HG03196 (cell line): ENCODE data around the gene UBR4.

Experiments used
- ATAC-seq: cut with Tn5 transposase; IDR thresholded peaks from one replicate; pipeline ENCODE4 v1.9.1; 2021; ENCODE audit not compliant: unreplicated experiment

The UBR4 gene

DNA sequence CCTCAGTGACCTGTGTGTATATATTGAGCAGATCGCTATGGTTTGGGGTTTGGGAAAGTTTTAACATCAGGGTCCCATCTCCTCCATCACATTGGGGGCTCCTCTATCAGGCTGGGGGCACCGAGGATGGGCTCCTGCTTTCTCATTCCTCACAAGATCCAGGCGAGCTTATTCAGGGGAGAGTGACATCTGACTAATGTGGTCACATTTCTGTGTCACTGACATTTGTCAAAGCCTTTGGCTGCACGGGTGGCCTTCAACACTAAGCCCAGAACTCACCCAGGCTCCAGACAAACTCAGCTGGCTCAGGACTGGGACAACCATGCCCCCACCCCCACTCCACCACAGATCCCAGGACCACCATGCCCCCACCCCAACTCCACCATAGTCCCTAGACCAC, 150.3 kb downstream of the UBR4 start:
- no peak for ATAC-seq

DNA sequence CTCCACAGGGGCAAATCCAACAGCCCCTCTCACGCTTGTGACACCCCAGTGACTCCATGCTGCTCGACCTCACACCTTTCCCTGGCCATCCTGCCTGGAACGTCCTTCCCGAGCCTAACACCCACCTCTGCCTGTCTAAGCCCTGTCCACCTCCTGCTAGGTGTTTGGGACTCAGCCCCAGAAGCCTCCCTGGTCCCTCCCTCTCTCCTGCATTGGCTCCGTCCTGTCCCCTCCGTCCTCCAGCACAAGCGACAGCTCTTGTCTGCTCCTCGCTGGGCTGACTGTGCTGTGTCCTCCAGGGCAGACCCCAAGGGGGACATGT, 151.6 kb downstream of the UBR4 start:
- no peak for ATAC-seq

DNA sequence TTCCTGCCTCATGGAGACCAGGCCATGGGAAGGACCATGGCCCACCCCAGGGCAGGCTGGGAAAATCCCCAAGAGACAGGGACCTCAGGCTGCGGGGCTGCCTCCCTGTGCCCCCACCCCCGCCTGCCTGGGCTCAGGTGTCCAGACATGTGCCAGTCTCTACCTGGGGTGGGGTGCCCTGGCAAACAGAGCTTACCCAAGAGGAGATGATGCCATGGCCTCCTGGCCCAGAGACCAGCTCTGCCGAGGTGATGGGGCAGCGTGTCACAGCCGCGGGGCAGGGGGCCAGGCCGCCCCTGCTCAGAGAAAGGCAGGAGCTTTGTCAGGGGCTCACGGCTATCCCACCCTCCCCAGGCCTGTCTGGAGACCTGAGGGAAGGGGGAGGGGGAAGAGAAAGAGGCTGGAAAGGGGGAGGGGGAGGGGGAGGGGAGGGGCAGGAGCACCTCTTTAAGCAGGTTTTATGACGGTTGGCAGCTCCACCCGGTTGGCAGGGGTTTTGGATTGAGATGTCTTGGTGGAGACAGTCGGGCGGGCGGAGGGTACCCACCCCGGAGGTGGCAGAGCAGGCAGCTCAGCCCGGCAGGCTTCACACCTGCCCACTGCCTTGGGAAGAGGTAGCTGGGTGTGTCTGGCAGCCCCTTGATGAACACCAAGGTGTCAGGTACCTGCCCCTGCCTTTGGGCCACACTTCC, 152.1 kb downstream of the UBR4 start:
- no peak for ATAC-seq

DNA sequence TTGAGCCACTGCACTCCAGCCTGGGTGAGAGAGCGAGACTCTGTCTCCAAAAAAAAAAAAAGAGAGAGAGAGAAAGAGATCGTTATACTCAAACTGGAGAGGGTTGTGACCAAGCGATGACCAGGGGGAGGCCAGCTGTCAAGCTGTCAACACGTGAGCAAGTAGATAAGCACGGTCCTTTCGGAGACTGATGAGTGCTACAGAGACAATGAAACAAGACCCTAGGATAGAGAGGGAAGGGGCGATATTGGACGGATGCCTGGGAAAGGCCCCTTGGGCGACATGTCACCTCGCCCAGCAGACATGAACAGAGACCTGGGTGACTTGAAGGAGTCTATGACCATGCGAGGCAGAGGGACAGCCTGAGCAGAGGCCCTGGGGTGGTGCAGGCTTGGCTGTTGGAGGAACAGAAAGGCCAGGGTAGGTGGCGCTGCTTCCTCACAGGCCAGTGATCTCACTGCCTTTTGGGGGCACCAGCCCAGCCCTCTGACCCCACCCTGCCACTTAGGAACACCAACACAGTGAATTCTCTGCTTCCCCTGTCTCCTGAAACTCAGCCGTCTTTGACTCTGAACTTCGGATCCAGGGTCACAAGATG, 152.8 kb downstream of the UBR4 start:
- no peak for ATAC-seq

DNA sequence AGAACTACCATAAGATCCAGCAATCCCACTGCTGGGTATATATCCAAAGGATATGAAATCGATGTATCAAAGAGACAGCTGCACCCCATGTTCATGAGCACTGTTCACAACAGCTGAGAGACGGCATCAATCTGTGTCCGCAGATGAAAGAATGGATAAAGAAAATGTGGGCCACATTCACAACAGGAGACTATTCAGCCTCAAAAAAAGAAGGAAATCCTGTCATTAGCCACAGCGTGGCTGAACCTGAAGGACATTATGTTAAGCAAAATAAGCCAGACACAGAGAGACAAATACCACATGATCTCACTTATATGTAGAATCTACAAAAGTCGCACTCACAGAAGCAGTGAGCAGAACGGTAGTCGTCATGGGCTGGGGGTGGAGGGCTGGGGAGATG, 154.4 kb downstream of the UBR4 start:
- no peak for ATAC-seq

DNA sequence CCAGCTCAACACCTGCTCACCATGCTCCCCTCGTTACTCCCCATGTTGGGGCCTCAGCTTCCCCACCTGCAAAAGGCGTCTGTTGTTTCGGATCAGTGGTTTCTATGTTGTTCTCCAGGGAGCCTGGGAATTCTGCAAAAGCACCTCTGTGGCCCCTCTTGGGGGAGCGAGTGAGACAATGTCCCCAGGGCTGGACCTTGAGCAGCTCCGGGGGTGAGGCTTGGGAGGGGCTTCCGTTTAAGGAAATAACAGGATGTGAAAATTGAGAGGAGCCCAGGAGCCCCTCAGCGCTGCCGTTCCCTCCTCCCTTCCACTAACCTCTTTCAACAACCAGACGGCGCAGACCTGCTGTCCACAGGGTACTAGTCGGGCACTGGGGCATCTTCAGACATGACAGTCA, 155.1 kb downstream of the UBR4 start:
- ATAC-seq: no peak

DNA sequence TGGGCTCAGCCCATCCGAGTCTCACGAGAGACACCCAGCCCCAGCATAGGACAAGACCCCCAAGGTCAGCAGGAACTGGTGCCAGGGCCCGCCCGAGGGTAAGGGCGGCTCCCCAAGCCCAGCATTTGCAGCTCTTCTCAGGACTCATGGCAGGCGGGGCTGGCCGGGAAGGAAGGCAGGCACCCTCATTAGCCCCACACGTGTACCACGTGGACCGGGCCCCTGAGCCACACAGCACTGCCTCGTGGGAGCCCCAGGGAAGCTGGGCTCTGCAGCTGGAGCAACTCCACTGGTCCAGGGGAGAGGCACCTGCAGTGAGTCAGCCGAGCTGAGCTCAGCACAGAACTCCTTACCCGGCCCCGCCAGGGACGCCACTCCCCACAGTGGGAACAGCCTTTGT, 155.8 kb downstream of the UBR4 start:
- no peak for ATAC-seq

DNA sequence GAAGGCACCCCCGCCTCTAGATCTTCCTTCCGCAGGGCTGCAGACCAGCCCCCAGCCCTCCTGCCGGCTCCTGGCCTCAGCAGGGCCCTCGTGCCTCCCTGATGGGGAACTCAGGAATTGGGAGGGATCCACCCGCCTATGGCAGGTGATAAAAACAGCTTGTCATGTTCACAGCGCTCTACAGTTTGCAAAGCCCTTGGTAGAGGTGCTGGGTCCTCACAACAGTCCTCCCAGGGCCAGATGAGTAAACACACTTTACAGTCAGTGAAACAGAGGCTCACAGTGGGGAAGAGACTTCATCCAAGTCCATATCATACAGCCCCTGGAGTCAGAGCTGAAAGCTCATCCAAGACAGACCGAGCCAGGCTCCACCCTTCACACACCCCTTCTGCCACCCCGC, 156.6 kb downstream of the UBR4 start:
- ATAC-seq: no peak

DNA sequence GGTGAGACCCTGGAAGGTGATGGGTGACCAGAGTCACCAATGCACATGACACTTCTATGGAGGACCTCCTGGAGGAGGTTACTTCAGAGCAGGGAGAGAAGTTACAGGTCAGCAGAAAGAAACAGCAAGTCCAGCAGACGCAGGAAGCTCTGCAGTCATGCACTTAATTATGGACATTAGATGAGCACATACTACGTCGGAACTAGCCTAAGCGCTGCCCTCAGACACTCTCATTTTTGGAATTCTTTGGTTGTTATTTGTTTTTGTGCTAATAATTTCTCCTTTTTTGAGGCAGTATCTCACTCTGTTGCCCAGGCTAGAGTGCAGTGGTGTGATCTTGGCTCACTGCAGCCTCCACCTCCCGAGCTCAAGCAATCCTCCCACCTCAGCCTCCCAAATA, 160.3 kb downstream of the UBR4 start:
- ATAC-seq: no peak

DNA sequence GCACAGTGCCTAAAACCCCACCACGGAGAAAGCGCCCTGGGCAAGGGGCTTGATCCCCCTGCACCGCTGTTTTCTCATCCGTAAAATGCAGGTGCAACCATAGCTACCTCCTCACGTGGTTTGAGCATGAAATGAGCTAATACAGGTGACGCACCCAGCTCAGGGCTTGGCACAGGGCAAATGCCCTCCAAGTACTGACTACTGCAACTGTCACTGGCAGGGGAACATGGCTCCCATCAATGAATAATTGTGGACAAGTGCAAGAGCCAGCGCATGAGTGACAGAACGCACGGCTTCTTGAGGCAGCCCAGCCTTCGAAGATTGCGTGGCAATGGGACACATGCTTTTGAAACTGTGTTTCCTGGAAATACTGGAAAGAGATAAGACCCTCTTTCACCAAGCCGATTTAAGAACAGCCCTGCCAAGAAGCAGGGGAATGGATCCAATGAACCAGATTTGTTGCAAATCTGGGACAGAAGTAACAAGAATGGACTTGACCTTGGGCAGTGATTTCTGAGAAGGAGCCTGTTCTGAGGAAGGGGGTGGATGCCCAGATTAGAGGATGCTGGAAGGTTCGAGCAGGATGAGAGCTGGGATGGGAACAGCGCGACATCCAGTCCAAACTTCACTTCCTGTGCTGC, 160.8 kb downstream of the UBR4 start:
- no peak for ATAC-seq

DNA sequence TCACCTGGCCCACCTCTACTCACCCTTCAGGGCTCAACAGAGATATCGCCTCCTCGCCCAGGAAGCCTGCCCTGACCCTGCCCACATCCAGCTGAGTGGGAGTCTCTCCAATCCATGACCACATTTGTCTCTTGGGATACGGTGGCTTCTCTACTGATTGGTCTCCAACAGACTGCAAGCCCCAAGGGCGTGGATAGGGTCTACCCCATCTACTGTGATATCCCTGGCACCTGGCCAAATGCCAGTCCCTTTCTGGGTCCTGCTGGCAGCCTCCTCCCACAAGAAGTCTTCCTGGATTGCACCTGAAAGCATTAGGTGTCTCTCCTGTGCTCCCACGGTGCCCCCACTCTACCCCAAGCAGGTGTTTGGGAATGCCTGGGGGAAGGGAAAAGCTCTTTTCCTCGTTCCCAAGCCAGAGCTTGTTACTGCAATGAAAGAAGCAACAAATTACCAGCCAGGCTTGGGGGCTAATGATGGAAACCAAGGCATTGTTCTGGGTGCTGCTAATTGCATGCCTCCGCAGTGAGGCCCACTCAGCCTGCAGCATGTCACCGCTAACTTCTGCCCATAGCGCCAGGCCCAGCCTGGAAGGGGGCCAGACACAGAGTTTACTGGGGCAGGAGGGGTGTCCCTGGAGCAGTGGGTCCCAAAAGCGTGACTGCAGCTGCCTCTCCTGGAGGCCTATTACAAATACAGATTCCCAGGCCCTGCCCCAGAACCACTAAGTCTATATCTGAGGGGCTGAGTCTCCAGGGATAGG, 162.9 kb downstream of the UBR4 start:
- ATAC-seq: no peak

DNA sequence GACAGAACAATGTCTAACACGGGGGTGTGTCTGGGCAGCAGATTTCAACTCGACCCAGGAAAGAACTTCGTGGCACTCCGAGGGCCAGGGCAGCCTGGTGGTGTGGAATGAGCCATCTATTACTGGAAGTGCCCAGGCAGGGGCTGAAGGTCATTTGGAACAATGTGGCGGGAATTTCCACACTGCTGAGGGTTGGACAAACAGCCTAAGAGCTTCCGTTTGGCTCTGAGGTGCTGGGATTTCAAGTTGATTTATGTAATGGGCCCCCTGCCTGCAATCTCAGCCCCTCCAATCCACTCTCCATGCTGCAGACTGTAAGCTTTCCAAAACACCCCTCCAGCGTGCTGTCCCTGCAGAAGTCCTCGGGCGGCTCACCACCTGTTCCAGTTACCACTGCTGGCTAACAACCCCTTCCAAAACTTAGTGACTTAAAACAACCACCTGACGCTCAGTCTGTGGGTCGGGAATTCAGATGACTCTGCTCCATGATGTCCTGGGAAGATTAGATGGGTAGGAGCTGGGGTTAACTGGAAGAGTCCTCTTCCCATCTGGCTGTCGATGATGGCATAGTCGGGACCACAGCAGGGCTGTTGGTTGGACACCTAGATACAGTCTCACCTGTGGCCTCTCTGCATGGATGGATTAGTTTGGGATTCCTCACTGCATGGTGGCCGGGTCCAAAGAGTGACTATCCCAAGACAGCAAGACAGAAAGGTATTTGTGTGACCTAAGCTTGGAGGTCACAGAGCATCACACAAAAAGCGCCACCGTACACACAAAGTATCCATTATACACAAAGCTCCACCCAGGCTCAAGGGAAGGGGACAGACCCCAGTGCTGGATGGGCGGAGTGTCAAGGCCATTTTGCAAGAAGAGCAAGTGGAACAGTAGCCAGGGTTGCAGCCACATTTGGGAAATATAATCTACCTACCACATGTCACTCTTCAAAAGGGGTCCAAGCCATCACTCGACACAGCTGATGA, 163.9 kb downstream of the UBR4 start:
- no peak for ATAC-seq

DNA sequence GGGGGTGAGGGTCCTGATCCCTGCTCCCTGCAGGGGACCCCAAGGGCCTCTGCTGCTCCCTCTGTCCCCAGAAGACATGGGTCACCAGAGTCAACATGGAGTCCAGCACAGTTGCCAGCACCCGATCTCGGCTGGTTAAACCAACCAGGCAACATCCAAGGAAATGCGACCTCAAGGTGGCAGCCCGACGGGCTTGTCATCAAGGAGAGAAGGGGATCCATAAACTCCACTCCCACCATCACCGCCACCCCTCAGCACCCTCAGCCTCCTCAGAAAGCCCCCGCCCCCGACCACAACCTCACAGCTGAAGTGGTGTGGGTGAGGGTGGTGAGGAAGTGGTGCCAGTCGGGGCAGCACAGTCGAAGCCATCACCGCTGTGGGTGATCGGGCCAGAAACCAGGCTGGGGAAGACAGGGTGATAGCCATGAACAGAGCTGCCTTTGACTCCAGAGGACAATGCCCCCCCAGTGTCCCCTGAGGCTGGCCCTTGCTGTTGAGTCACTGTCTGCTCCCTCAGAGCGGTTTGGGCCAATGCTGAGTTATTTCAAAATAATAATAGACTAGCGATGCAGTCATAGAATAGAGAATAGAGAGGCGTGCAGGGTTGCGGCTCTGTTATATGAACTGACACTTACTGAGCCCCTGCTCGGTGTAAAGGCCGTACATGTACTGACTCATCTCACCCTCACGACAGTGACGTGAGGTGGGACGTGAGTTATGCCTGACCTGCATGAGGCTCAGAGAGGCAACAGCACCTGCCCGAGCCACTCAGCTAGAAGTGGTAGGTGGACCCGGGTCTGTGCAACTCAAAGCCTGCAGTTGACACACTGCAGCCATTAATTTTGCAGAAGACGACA, 164.9 kb downstream of the UBR4 start:
- ATAC-seq: no peak

DNA sequence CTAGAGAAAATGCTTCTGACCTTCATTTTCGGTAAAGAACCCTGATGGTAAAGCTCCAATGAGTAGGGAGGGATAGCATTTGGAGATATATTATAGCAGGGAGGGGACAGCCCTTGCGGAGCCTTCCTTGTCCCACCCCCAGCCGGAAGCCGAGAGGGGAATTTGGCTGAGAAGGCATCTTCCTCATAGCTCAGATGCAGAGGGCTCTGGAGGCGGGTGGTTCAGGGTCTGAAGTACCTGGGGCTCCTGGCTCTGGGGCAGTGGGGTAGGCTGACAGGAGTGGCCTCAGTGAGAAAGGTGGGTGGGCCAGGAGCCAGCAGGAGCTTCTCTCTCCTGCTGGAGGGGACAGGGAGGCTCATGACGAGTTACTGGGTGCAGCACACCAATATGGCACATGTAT, 165.6 kb downstream of the UBR4 start:
- no peak for ATAC-seq

DNA sequence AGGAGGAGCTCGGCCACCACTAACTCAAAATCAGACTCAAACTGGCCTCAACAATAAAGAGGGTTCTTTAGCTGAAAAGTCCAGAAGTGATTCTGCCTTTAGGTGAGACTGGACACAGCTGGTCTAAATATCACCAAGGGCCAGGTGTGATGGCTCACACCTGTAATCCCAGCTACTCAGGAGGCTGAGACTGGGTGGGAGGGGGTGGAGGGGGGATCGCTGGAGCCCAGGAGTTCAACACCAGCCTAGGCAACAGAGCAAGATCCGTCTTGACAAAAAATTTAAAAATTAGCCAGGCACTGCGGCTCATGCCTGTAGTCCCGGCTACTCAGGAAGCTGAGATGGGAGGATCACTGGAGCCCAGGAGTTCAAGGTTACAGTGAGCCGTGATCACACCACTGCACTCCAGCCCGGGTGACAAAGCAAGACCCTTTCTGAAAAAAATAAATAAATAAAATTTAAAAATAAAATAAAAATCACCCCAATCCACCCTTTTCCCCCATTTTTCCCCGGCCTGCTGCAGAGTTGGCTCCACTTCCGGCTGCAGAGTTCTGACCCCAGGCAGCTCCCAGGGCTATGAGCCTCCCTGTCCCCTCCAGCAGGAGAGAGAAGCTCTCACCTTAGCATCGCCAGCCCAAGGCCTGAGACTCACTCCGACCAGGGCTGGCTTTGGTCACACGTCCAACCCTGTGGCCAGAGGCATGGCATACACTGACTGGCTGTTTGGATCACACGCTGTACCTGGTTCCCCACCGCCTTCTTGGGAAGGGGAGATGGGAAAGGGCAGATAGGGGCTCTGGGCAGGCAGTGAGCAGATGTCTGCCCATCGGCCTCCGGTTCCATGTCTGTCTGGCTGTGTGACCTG, 166.3 kb downstream of the UBR4 start:
- ATAC-seq: no peak

DNA sequence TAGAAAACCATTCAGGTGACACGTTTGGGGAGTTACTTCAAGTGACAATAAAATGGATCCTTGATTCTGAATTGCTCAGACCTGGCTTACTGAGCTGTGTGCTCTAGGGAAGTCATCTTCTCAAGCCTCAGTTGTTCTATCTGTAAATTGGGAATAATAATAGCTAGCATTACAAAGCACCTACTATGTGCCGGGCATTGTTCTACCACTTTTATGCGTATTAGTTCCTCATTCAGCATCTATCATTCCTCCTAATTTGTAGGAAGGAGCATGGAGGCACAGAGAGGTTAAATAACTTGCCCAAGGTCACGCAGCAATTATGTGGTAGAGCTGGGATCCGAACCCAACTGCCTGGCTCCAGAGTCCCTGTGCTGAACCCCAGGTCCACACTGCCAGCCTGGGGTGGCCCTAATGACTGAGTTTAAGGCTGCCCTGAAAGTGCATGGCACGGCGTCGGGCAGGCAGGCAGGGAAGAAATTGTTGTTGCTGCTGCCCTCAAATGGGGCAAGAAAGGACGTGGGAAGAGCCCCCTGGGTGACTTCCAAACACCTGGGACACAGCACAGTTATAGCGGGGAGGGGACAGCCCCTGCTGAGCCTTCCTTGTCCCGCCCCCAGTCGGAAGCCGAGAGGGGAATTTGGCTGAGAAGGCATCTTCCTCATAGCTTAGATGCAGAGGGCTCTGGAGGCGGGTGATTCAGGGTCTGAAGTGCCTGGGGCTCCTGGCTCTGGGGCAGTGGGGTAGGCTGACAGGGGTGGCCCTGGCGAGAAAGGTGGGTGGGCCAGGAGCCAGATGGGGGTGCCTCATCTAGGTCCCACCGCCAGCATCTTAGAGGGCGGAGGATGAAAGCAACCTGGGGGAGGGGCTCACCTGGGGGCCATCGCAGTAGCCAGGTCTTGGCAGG, 167.1 kb downstream of the UBR4 start:
- ATAC-seq: no peak

DNA sequence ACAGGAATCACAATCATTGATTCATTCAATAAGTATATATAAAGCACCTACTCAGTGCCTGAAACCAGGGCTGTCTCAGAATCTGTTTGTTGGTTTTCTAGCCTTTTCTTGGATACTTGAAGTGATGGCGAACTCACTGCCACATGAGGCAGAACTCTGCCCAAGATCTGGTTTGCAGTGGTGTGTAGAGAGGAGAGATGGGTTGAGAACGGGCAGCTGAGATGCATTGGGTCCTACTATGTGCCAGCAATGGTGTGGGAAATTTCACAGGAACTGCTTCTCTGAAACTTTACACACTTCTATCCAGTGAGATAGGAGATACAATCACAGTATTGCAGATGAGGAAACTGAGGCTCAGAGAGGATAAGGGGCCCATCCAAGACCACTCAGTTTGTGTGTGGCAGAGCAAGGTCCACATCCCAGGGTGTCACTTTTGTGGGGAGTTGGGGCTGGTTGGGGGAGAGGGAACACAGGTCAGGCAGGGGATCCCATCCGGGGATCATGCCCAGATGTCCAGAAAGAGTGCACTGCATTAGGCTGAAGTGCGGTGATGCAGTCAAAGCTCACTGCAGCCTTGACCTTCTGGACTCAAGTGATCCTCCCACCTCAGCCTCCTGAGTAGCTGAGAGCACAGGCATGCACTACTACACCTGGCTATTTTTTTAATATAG, 169.9 kb downstream of the UBR4 start:
- ATAC-seq: no peak
